ENCODE results near the gene HDAC5. TPM values are rescaled to one million over a fixed set of nuclear protein-coding genes. Genes with fewer than 3 reads are reported as not detected.

HDAC5 gene
- total RNA-seq, 1 donor from 2014 or later, result 44.4 TPM

DNA sequence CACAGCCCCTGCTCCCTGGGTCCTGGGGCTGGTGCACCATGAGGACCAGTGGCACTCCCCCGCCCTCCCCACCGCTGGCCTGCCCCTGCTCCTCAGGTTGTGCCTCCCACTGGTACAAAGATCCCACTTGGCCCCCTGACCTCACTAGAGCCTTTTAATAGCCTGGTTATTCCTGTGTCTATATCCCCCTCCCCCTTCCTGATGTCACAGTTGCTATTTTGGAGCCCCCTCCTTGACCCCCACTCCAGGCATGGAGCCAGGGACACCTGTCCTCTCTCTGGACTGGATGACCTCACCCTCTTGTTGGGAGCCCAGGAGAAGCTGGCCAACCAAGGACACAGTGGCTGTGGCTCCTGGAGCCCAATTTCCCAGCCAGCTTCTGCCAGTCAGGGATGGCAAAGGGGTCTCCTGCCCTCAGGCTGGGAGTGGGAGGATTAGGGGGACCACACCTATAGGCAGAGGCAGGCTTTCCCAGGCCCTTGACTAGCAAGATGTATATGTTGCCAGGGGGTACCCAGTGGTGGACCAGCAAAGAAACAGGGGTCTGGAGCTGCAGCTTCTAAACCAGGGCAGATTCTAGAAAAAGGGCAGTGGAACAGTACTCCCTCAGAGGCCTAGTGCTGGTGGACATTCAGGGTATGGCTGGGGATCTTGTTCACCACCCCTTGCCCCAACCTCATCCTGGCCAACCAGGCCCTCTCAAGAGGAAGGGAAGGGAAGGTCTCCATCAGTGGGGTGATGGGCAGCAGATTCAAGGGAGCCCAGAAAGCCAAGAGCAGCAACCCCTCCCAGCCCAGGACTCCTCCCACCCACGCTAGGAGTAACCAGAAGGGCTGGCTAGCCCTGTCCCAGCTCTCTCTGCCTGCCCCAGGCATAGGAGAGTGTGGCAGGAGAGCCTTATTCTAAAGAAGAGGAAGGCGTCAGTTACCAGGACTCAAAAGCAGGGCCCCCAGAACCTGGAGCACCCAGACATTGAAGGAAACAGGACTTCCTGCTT lies 10.9 kb downstream of the HDAC5 start:
- Histone ChIP-seq H3K4me1 (ENCODE audit: control insufficient read depth in 3 of 3, insufficient read depth in 3 of 3, low read length in 3 of 3) (peaks cover 94 to 97% (median 94%) of the 10 kb centered on the region in 3 donors), H3K27ac (ENCODE audit: low read depth, low read length) (peak overlapping the region; percentile 93), H3K36me3 (ENCODE audit: control insufficient read depth in 3 of 3, insufficient read depth in 3 of 3, low read length in 3 of 3) (peaks cover 19 to 35% (median 22%) of the 10 kb centered on the region in 3 donors), H3K4me3 (ENCODE audit: low read length in 3 of 3) (peak overlapping the region in 2 of 3 donors; percentile 65 to 89), H3K27me3 (ENCODE audit: control insufficient read depth in 3 of 3, insufficient read depth in 3 of 3, low read length in 3 of 3) (no peaks in the 10 kb centered on the region), H3K9me3 (ENCODE audit: control insufficient read depth in 3 of 3, low read length in 3 of 3) (no peaks in the 10 kb centered on the region), H3K9ac (ENCODE audit: low read depth in 1 of 3, low read length in 3 of 3) (peak overlapping the region; percentile 57 to 75 (median 69))

DNA sequence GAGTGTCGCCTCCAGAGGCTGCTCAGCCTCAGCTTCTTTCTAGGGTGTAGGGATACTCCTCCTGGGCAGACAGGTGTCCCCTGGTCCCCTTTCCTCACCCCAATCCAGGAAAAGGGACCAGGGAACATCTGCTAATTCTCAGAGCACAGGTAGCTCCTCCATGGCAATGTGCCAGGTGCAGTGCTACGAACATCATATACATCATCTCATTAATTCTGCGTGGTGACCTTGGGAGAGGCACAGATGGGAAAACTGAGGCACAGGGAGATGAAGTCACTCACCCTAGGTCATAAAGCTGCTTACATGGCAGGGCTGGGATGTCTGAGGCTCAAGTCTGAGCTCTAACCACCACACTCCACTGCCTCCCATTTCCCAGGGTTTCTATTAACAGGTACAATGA lies 11.7 kb downstream of the HDAC5 start:
- Histone ChIP-seq H3K9ac (ENCODE audit: low read depth in 1 of 3, low read length in 3 of 3) (peak overlapping the region; percentile 42 to 72 (median 48)), H3K27ac (ENCODE audit: low read depth, low read length) (peak overlapping the region; percentile 93), H3K27me3 (ENCODE audit: control insufficient read depth in 3 of 3, insufficient read depth in 3 of 3, low read length in 3 of 3) (no peaks in the 10 kb centered on the region), H3K4me1 (ENCODE audit: control insufficient read depth in 3 of 3, insufficient read depth in 3 of 3, low read length in 3 of 3) (peaks cover 96 to 97% (median 97%) of the 10 kb centered on the region in 3 donors), H3K4me3 (ENCODE audit: low read length in 3 of 3) (peak overlapping the region; percentile 56 to 89 (median 65)), H3K9me3 (ENCODE audit: control insufficient read depth in 3 of 3, low read length in 3 of 3) (no peaks in the 10 kb centered on the region), H3K36me3 (ENCODE audit: control insufficient read depth in 3 of 3, insufficient read depth in 3 of 3, low read length in 3 of 3) (peaks cover 13 to 31% (median 17%) of the 10 kb centered on the region in 3 donors)

DNA sequence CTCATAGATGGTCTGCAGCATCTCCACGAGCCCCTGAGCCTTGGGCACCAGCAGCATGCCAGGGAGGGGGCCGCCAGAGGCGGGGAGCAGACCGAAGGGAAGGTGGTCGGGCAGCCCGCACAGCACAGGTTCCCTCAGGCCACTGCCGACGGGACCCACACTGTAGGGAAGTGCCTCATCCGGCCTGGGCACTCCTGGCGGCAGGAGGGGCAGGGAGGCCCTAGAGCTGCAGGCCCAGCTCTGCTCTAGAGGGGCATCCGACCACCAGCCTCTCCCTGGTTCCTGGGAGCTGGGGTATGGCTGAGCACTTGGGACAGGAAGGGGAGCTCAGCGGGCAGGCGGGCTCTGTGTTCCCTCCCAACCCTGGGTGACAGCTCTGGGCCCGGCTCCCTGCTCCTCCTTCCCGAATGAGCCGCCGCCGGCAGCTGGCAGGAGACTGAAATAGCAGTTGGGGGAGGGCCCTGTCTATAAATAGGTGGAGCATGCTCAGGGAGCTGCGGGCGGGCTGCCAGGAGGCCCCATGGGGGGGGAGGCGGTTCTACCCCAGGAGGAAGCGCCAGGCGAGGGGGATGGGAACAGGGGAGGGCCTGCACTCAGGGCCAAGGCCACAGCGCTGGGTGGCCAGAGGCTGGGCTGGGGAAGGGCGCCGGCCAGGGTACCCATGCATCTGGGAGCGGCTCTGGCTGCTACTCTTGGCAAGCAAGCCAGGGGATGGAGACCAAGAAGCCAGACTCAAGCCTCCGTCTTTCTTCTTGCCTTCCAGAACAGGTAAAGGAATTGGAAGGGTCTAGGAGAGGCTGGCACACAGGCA lies 12.4 kb downstream of the HDAC5 start:
- Histone ChIP-seq H3K4me3 (ENCODE audit: low read length in 3 of 3) (peak overlapping the region; percentile 87 to 92 (median 89)), H3K36me3 (ENCODE audit: control insufficient read depth in 3 of 3, insufficient read depth in 3 of 3, low read length in 3 of 3) (peaks cover 10 to 28% (median 11%) of the 10 kb centered on the region in 3 donors), H3K4me1 (ENCODE audit: control insufficient read depth in 3 of 3, insufficient read depth in 3 of 3, low read length in 3 of 3) (peaks cover 96 to 97% (median 97%) of the 10 kb centered on the region in 3 donors), H3K9me3 (ENCODE audit: control insufficient read depth in 3 of 3, low read length in 3 of 3) (no peaks in the 10 kb centered on the region), H3K27me3 (ENCODE audit: control insufficient read depth in 3 of 3, insufficient read depth in 3 of 3, low read length in 3 of 3) (no peaks in the 10 kb centered on the region), H3K27ac (ENCODE audit: low read depth, low read length) (peak overlapping the region; percentile 93), H3K9ac (ENCODE audit: low read depth in 1 of 3, low read length in 3 of 3) (peak overlapping the region; percentile 88 to 93 (median 91))

DNA sequence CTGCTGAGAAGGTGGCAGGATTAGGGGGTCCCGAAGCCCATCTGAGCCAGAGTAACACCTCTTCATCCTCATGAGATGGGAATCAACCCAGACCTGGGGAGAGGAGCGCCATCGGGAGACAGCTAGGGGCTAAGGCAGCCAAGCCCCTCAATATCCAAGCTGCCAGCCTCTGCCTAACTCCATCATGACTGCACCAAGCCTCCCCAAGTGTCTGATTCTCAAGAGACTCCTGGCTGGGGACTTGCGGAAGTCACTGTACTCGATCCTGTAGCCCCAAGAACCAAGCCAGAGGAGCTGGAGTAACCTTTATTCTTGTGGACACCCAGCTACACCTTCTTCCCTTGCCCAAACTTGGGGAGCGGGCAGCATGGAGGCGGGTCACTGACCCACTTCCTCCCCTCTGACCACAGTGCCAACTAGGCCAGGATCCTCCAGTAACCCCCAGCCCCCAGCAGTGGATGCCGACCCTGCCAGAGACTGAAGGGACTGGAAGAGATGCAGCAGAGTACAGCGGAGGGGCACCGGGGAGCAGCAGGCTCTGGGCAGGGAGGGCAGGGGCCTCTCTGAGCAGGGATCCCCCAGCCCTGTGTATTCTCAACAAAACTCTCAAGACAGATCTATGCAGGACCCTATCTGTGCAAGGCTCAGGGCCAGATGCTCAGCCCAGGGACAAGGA lies 13.3 kb downstream of the HDAC5 start:
- H3K27me3 ChIP-seq (ENCODE audit: control insufficient read depth in 3 of 3, insufficient read depth in 3 of 3, low read length in 3 of 3), result no peaks in the 10 kb centered on the region
- no peaks in the 10 kb centered on the region for H3K9me3 ChIP-seq (ENCODE audit: control insufficient read depth in 3 of 3, low read length in 3 of 3)
- peaks cover 7 to 26% (median 8%) of the 10 kb centered on the region in 3 donors for H3K36me3 ChIP-seq (ENCODE audit: control insufficient read depth in 3 of 3, insufficient read depth in 3 of 3, low read length in 3 of 3)
- H3K4me3 ChIP-seq (ENCODE audit: low read length in 3 of 3), result peak overlapping the region; percentile 87 to 92 (median 89)
- H3K27ac ChIP-seq (ENCODE audit: low read depth, low read length), result peak overlapping the region; percentile 93
- peaks cover 96 to 97% (median 97%) of the 10 kb centered on the region in 3 donors for H3K4me1 ChIP-seq (ENCODE audit: control insufficient read depth in 3 of 3, insufficient read depth in 3 of 3, low read length in 3 of 3)
- H3K9ac ChIP-seq (ENCODE audit: low read depth in 1 of 3, low read length in 3 of 3), result peak overlapping the region; percentile 88 to 93 (median 91)

DNA sequence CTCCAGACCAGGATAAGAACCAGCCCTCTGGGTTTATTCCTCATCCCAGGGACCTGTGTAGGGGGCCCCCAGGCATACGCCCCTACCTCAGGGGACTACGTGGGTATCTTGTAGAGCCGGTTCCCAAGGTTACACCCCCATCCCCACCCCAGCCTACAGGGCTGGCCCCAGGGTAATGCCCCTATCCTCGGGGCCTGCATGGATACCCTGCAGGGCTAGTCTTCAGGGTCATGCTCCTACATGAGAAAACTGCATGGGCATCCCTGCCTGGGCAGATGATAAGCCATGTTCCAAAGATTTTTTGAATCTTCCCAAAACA lies 14.2 kb downstream of the HDAC5 start:
- Histone ChIP-seq H3K27me3 (ENCODE audit: control insufficient read depth in 3 of 3, insufficient read depth in 3 of 3, low read length in 3 of 3) (no peaks in the 10 kb centered on the region), H3K9me3 (ENCODE audit: control insufficient read depth in 3 of 3, low read length in 3 of 3) (no peaks in the 10 kb centered on the region), H3K9ac (ENCODE audit: low read depth in 1 of 3, low read length in 3 of 3) (peak overlapping the region; percentile 88 to 93 (median 91)), H3K36me3 (ENCODE audit: control insufficient read depth in 3 of 3, insufficient read depth in 3 of 3, low read length in 3 of 3) (peaks cover 4 to 28% (median 8%) of the 10 kb centered on the region in 3 donors), H3K27ac (ENCODE audit: low read depth, low read length) (peak overlapping the region; percentile 93), H3K4me3 (ENCODE audit: low read length in 3 of 3) (peak overlapping the region; percentile 87 to 92 (median 89)), H3K4me1 (ENCODE audit: control insufficient read depth in 3 of 3, insufficient read depth in 3 of 3, low read length in 3 of 3) (peaks cover 96 to 97% (median 97%) of the 10 kb centered on the region in 3 donors)

DNA sequence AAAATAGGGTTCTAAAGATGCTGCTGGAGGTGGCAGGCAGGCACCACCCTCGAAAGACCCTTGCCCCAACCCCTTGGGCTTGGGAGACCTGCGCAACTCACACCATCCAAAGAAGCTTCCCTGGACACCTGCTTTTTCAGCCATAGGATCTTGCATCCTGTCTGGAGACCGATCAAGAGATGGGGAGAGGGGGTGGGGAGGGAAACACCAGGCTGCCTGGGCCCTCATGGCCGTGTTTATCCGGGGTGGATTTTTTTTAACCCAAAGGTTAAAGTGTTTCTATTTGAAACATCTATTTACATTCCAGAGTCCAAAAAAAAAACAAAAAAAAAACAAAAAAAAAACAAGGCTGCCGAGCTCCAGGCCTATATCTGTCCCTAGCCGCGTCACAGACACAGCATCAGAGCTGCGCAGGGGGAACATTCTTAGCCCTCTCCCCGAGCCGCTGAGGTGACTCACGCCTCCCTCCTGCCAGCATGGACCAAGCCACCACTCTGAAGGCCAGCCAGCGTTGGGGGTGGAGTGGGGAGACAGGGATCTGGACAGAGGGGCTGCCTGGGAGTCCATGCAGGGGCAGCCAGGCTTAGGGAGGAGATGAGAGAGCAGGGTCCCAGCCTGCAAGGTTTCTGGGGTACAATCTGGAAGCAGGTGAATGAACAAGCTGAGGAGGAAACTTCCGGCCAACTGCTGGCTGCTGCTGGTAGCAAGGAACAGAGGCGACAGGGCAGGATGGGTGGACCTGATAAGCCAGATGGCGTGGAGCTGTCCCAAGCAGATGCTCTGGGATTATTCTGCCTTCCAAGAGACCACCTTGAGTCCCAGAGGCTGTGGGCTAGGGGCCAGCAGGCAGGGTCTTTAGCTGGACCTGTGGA lies 14.8 kb downstream of the HDAC5 start:
- Histone ChIP-seq H3K27ac (ENCODE audit: low read depth, low read length) (peak overlapping the region; percentile 93), H3K27me3 (ENCODE audit: control insufficient read depth in 3 of 3, insufficient read depth in 3 of 3, low read length in 3 of 3) (no peaks in the 10 kb centered on the region), H3K9ac (ENCODE audit: low read depth in 1 of 3, low read length in 3 of 3) (peak overlapping the region; percentile 88 to 93 (median 91)), H3K36me3 (ENCODE audit: control insufficient read depth in 3 of 3, insufficient read depth in 3 of 3, low read length in 3 of 3) (peaks cover 0 to 26% (median 7%) of the 10 kb centered on the region in 3 donors), H3K4me3 (ENCODE audit: low read length in 3 of 3) (peak overlapping the region; percentile 87 to 92 (median 89)), H3K4me1 (ENCODE audit: control insufficient read depth in 3 of 3, insufficient read depth in 3 of 3, low read length in 3 of 3) (peaks cover 92 to 95% (median 94%) of the 10 kb centered on the region in 3 donors), H3K9me3 (ENCODE audit: control insufficient read depth in 3 of 3, low read length in 3 of 3) (no peaks in the 10 kb centered on the region)

DNA sequence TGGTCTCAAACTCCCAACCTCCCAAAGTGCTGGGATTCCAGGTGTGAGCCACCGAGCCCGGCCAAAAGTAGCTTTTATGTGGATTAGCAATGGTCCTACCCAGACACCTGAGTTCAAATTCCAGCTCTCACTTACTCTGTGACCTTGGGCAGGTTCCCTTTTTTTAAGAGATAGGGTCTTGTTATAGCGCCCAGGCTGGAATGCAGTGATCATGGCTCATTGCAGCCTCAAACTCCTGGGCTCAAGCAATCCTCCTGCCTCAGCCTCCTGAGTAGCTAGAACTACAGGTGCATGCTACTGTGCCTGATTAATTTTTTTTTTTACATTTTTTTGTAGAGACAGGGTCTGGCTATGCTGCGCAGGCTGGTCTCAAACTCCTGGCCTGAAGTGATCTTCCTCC lies 16.6 kb downstream of the HDAC5 start:
- Histone ChIP-seq H3K9me3 (ENCODE audit: control insufficient read depth in 3 of 3, low read length in 3 of 3) (no peaks in the 10 kb centered on the region), H3K4me1 (ENCODE audit: control insufficient read depth in 3 of 3, insufficient read depth in 3 of 3, low read length in 3 of 3) (peaks cover 82 to 93% (median 86%) of the 10 kb centered on the region in 3 donors), H3K36me3 (ENCODE audit: control insufficient read depth in 3 of 3, insufficient read depth in 3 of 3, low read length in 3 of 3) (peaks cover 6 to 28% (median 11%) of the 10 kb centered on the region in 3 donors), H3K27me3 (ENCODE audit: control insufficient read depth in 3 of 3, insufficient read depth in 3 of 3, low read length in 3 of 3) (no peaks in the 10 kb centered on the region), H3K27ac (ENCODE audit: low read depth, low read length) (peak overlapping the region; percentile 93), H3K9ac (ENCODE audit: low read depth in 1 of 3, low read length in 3 of 3) (peak overlapping the region in 1 of 3 donors; percentile 93), H3K4me3 (ENCODE audit: low read length in 3 of 3) (no peak overlapping the region)

DNA sequence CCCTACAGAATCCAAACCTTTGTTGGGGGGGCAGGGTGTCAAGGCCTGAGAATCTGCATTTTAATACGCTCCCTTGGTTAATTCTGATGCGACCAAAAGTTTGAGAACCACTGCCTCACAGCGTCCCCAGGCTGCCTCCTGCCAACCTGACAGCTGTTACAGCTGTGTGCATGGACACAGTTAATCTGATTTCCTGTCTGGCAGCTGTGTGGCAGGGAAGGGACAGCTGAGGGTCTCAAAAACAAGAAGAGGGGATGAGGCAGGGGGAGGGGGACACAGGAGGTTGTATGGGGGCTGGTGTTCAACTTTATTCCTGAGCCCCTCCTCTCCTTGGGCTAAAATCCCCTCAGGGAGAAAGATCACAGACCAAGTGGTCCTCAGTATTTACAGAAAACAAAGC lies 17.5 kb downstream of the HDAC5 start:
- Histone ChIP-seq H3K36me3 (ENCODE audit: control insufficient read depth in 3 of 3, insufficient read depth in 3 of 3, low read length in 3 of 3) (peaks cover 9 to 28% (median 11%) of the 10 kb centered on the region in 3 donors), H3K4me3 (ENCODE audit: low read length in 3 of 3) (peak overlapping the region in 1 of 3 donors; percentile 3), H3K27me3 (ENCODE audit: control insufficient read depth in 3 of 3, insufficient read depth in 3 of 3, low read length in 3 of 3) (no peaks in the 10 kb centered on the region), H3K27ac (ENCODE audit: low read depth, low read length) (peak overlapping the region; percentile 54), H3K9me3 (ENCODE audit: control insufficient read depth in 3 of 3, low read length in 3 of 3) (no peaks in the 10 kb centered on the region), H3K9ac (ENCODE audit: low read depth in 1 of 3, low read length in 3 of 3) (peak overlapping the region in 2 of 3 donors; percentile 54 to 58), H3K4me1 (ENCODE audit: control insufficient read depth in 3 of 3, insufficient read depth in 3 of 3, low read length in 3 of 3) (peaks cover 80 to 92% (median 85%) of the 10 kb centered on the region in 3 donors)

Measured in skeletal muscle tissue (tissue), 4 donors.